HG03159 (cell line): ENCODE data around the gene ATP8B2.
"Not testable (repeated sequence)": the region's sequence is repeated elsewhere in the genome, so short reads cannot be mapped to it uniquely, and the experiment has no call there.

Experiments used
- ATAC-seq: cut with Tn5 transposase; IDR thresholded peaks from one replicate; pipeline ENCODE4 v1.9.1; 2021; ENCODE audit warnings: mild to moderate bottlenecking, moderate library complexity; ENCODE audit not compliant: unreplicated experiment

The ATP8B2 gene

DNA sequence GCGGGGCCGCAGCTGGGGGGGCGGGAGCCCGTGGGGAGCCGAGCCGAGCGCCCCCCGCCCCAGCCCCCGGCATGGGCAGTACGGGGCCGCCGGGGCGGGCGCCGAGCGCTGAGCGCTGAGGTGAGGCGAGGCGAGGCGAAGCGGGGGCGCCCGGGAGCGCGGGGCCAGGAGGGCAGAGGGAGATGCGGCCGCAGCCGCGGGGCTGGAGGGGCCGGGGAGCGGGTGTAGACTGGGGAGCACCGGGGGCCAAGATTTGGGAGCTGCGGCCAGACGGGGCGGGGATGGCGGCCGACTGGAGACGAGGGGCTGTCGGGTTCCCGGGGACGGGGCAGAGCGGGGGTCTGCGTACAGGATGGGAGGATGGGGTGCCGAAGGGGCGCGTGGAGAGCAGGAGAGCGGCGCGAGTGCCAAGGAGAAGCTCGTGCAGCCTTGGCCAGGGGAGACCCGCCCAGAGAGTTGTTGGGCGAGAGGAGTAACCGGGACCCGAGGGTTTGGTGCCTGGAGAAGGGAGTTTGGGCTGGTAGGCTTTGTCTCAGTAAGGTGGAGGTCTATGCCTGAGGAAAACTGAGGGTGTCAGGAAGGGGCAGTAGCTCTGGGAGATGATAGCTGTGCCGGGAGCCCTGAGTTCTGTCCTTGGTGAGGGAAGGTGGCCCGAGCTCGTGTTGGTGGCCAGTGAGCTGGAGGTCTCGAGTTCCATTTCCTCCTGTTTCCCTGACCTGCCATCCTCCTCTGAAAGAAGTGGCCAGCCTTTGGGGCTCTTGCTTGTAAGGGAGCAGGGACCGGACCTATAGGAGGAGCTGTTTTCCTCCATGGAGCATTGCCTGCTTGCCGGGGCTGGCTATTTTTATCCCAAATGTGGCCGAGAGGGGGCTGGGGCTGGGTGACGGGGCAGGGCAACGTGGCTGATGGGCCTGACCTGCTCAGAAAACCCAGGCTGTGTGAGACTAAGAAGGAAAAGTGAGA, 539 bp downstream of the ATP8B2 start:
- ATAC-seq, result no peak

DNA sequence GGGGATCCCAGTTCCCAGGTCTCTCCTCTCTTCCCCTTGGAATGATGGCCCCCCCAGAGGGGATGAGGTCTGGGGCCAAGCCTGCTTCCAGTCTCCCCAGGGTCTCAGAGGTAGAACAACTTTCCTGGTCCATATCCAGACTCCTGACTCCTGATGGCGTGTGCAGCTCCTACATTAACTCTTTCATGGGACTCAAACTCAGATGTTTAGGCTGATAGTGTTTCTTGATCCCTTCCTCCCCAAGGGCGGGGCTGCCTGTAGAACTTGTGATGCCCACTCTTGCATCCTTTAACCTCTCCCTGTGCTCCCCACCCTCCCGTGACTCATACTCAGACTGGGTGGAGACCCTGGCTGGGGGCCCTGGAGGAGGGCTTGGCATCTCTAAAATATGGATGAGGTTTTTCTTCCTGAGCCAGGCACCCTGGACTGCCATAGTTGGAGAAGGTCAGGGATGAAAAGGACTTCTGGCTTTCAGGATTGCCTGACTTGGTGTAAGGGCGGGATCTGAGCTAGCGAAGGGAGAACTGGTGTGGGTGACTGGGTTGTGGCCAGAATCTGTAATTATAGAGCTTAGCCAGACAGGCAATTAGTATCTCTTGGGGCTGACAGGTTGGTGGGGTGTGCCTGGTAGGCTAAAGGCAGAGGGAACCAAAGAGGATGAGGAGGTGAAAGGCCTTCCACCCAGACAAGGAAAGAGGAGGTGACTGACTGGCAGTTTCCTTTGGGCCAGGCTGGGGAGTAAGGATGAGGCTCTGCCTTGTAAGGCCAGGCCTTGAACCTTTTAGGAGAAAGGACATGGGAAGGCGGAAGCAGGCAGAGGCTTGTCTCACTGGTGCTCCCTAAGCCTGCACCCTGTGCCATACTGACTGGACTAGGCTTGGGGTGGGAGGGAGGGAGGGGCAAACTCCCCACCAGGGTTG, 1.5 kb downstream of the ATP8B2 start:
- no peak for ATAC-seq

GRCh38 chr1:154327466-154328317, 2.4 kb downstream of the ATP8B2 start:
- no peak for ATAC-seq

- ATAC-seq, result no peak
Observed at GRCh38 chr1:154328318-154329151, 3.2 kb downstream of the ATP8B2 start.

DNA sequence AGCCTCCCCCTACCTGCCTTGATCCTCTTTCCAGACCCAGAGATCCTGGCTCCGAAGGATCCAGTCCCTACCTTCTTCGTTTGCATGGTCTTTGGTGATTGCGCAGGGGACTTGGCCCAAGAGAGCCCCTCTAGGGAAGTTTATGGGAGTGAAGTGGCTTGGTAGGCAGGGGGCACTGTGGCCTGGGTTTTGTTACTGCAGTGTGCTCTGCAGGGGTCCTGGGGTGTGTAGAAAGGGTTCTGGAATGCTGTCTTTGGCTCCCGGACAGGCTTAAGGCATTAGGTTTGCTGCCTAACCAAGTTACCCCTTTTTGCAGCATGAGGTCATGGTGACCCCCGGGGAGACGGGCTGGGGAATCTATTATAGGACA, 3.8 kb downstream of the ATP8B2 start:
- ATAC-seq, result no peak

DNA sequence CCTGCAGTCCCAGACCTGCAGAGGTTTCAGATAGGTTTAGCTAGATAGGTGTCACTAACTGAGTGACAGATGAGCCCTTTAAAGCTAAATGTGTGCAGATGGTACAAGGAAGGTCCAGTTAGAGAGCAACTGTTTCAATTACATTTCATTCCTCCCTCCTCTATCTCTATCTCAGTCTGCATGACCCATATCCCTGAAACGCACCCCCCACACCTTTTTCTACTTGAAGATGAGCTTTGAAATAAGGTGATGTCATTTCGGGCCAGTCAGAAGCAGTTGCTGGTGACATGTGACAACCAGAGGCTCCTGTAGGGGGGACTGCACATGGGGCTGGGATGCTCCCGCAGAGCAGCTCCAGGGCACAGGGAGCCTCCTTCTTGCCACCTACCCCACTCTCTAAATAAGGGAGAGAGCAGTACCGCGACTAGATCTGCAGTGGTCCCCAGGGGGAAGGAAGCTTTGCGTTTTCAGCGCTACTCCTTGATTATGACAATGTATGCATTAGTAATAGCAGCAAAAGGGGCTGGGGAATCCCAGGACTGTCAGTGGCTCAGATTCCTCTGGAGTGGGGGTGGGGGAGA, 4.3 kb downstream of the ATP8B2 start:
- no peak for ATAC-seq

- no peak for ATAC-seq
Observed at GRCh38 chr1:154330669-154331068, 5.3 kb downstream of the ATP8B2 start.

- no peak for ATAC-seq
Observed at GRCh38 chr1:154334079-154335024, 9.0 kb downstream of the ATP8B2 start.

- ATAC-seq, result peak; percentile 57
Observed at GRCh38 chr1:154335025-154335714, 9.8 kb downstream of the ATP8B2 start.

DNA sequence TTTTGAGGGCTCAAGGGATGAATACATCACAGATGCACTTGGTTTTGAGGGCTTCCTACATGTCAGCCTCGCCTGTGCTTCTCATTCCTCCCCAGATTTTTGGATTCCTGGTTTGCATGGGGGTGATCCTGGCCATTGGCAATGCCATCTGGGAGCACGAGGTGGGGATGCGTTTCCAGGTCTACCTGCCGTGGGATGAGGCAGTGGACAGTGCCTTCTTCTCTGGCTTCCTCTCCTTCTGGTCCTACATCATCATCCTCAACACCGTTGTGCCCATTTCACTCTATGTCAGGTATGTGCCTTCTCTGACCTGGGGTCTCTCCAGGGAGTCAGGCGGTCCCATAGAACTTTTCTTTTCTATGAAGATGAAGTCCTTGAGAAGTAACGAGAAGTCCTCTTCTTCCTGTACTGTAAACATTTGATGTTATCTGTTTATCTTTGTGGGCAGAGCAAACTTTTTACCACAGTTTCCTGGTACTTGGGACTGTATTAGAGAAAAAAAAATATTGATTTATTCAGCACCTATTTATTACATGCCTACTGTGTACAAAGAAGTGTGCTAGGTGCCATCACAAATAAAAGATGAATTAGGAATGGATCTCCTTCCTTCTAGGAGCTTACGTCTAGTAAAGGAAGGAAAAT, 12.0 kb downstream of the ATP8B2 start:
- no peak for ATAC-seq

- ATAC-seq, result no peak
Observed at GRCh38 chr1:154338875-154339274, 13.6 kb downstream of the ATP8B2 start.

GRCh38 chr1:154341366-154341765, 16.0 kb downstream of the ATP8B2 start:
- ATAC-seq, result not testable (repeated sequence)

- no peak for ATAC-seq
Observed at GRCh38 chr1:154342132-154342531, 16.8 kb downstream of the ATP8B2 start.

DNA sequence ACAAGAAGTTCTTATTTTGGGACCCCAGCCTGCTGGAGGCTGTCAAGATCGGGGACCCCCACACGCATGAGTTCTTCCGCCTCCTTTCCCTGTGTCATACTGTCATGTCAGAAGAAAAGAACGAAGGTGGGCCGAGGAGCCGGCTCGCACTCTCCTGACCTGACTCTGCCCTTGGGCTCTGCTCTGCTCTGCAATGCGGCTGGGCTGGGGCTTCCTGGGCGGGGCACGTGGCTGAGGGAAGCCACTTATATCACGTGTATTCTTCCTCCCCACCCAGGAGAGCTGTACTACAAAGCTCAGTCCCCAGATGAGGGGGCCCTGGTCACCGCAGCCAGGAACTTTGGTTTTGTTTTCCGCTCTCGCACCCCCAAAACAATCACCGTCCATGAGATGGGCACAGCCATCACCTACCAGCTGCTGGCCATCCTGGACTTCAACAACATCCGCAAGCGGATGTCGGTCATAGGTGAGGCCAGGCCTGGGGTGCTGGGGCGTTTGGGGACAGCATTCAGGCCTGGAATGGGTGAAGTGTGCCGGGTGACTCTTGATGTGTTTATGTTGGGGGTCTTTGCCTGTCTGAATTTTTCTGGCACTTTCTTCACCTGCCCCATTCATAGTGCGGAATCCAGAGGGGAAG, 17.6 kb downstream of the ATP8B2 start:
- no peak for ATAC-seq

DNA sequence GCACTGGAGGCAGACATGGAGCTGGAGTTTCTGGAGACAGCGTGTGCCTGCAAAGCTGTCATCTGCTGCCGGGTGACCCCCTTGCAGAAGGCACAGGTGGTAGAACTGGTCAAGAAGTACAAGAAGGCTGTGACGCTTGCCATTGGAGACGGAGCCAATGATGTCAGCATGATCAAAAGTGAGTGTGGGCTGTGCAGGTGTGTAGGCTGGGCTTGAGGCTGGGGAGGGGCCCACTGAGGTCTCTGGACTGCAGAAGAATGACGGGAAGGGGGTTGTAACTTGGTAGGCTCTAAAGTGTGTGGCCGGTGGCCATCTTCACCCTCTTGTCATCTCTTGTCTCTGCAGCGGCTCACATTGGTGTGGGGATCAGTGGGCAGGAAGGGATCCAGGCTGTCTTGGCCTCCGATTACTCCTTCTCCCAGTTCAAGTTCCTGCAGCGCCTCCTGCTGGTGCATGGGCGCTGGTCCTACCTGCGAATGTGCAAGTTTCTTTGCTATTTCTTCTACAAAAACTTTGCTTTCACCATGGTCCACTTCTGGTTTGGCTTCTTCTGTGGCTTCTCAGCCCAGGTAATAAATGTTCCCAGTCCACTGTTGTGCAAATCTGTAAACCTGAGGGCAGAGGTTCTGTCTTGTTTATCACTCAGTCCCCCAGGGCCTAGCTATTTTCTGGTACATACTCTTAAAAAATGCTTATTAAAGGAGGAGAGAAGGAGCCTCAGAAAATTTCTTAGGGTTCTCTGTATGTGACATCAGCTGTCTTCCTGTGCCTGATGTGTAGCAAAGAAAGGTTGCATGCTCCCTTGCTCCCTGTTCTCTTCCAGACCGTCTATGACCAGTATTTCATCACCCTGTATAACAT, 19.9 kb downstream of the ATP8B2 start:
- ATAC-seq, result no peak
